H1 (cell line): ENCODE measurements around the gene NOTCH2. TPM values are rescaled to one million over a fixed set of nuclear protein-coding genes. Genes with fewer than 3 reads are reported as not detected.

Experiments used
- CTCF ChIA-PET: fragments of 300-600 bp; sonication (Branson Sonifier 250); formaldehyde crosslinking; loops from one replicate; lab custom pipeline; 2021; ENCODE audit not compliant: partially characterized antibody; lab: Charles Lee
- POLR2A ChIA-PET: fragments of 300-600 bp; sonication (Branson Sonifier 250); formaldehyde crosslinking; loops from one replicate; lab custom pipeline; 2021; ENCODE audit warnings: inconsistent platforms; ENCODE audit not compliant: partially characterized antibody; lab: Charles Lee
- DNase-seq, 2 experiments: peaks; one replicate each; pipeline versions ENCODE4 v3.0.0 to v3.0.0-alpha.2; 2010 to 2022; ENCODE audit warnings: low spot score in 2 of 2, low read depth in 1 of 2, mixed read lengths in 1 of 2
- FAIRE-seq: peaks from 2 replicates; lab custom pipeline; 2011; peaks lifted over from hg19 to GRCh38; lab: Jason Lieb, UNC
- H2AFZ ChIP-seq: 2 replicates; pipeline ENCODE4 v1.8.1; 2012; ENCODE audit warnings: low read length, inconsistent platforms
- H2AK5ac ChIP-seq: 2 replicates; pipeline ENCODE4 v1.6.1; 2013; ENCODE audit warnings: low read depth, low read length
- H2BK120ac ChIP-seq: replicated peaks from 2 replicates; pipeline ENCODE3; 2013; ENCODE audit warnings: low read depth, low read length, inconsistent platforms
- H2BK12ac ChIP-seq: 2 replicates; pipeline ENCODE4 v1.6.1; 2013; ENCODE audit warnings: low read depth, low read length
- H2BK15ac ChIP-seq: 2 replicates; pipeline ENCODE4 v1.6.1; 2013; ENCODE audit warnings: low read length
- H2BK20ac ChIP-seq: 2 replicates; pipeline ENCODE4 v1.6.1; 2013; ENCODE audit warnings: low read length
- H2BK5ac ChIP-seq: 2 replicates; pipeline ENCODE4 v1.6.1; 2013; ENCODE audit warnings: low read depth, low read length
- H3K14ac ChIP-seq: 2 replicates; pipeline ENCODE4 v1.6.1; 2013; ENCODE audit warnings: inconsistent platforms; ENCODE audit not compliant: insufficient read length
- H3K18ac ChIP-seq: 2 replicates; pipeline ENCODE4 v1.6.1; 2013; ENCODE audit warnings: low read length; ENCODE audit errors: extremely low read depth
- H3K23ac ChIP-seq: 2 replicates; pipeline ENCODE4 v1.6.1; 2013; ENCODE audit warnings: inconsistent platforms; ENCODE audit not compliant: insufficient read length
- H3K23me2 ChIP-seq: 2 replicates; pipeline ENCODE4 v1.6.1; 2013; ENCODE audit warnings: low read depth, low read length
- H3K27ac ChIP-seq: 2 replicates; pipeline ENCODE4 v1.6.1; 2011; ENCODE audit warnings: low read depth, low read length, inconsistent platforms
- H3K27me3 ChIP-seq, 4 experiments: replicated peaks in 1 of 4; 1 replicate in 1 of 4; 2 replicates in 3 of 4; pipeline versions ENCODE4 v1.6.1 to v1.8.1; 2011 to 2013; ENCODE audit warnings: low read length in 3 of 4, mild to moderate bottlenecking in 3 of 4, inconsistent platforms in 2 of 4, mixed read lengths in 2 of 4, moderate library complexity in 1 of 4; ENCODE audit not compliant: control insufficient read depth in 3 of 4, insufficient read depth in 3 of 4; ENCODE audit errors: extremely low read depth in 1 of 4
- H3K36me3 ChIP-seq, 4 experiments: 2 replicates each; pipeline versions ENCODE4 v1.6.1 to v1.8.1; 2011 to 2013; ENCODE audit warnings: mild to moderate bottlenecking in 4 of 4, low read length in 3 of 4, moderate library complexity in 2 of 4, control low read depth in 1 of 4, inconsistent platforms in 1 of 4; ENCODE audit not compliant: insufficient read depth in 4 of 4, control insufficient read depth in 2 of 4
- H3K4ac ChIP-seq: replicated peaks from 2 replicates; pipeline ENCODE3; 2013; ENCODE audit warnings: low read length, low read depth, mixed read lengths, inconsistent platforms; ENCODE audit not compliant: insufficient read length
- H3K4me1 ChIP-seq, 4 experiments: replicated peaks in 1 of 4; 1 replicate in 1 of 4; 2 replicates in 3 of 4; pipeline versions ENCODE4 v1.6.1 to v1.8.1; 2011 to 2013; ENCODE audit warnings: low read length in 3 of 4, inconsistent platforms in 2 of 4, mixed read lengths in 1 of 4; ENCODE audit not compliant: insufficient read depth in 4 of 4, control insufficient read depth in 3 of 4
- H3K4me2 ChIP-seq, 2 experiments: 2 replicates each; pipeline versions ENCODE4 v1.6.1 to v1.8.1; 2011 to 2013; ENCODE audit warnings: low read depth in 2 of 2, low read length in 2 of 2, control low read depth in 1 of 2, inconsistent platforms in 1 of 2, mild to moderate bottlenecking in 1 of 2; ENCODE audit not compliant: insufficient read depth in 1 of 2
- H3K4me3 ChIP-seq, 4 experiments: fragments of 200-600, 300-600 bp in 1 of 4; sonication (generic), shearing (Covaris generic), sonication (Bioruptor Twin) in 1 of 4; 2 replicates each; pipeline versions ENCODE4 v1.5.1 to v1.8.1; 2011 to 2016; ENCODE audit warnings: low read length in 4 of 4, low read depth in 3 of 4, control low read depth in 2 of 4, inconsistent platforms in 2 of 4, mild to moderate bottlenecking in 2 of 4, mixed read lengths in 1 of 4, moderate library complexity in 1 of 4; ENCODE audit not compliant: insufficient read depth in 2 of 4; ENCODE audit errors: extremely low read depth in 1 of 4
- H3K56ac ChIP-seq: replicated peaks from 2 replicates; pipeline ENCODE3; 2013; ENCODE audit warnings: low read depth, mild to moderate bottlenecking, mixed read lengths, low read length, inconsistent platforms; ENCODE audit not compliant: insufficient read length
- H3K79me1 ChIP-seq: 2 replicates; pipeline ENCODE4 v1.6.1; 2013; ENCODE audit warnings: low read depth, low read length, control low read depth
- H3K79me2 ChIP-seq, 2 experiments: 2 replicates each; pipeline versions ENCODE4 v1.6.1 to v1.8.1; 2012 to 2013; ENCODE audit warnings: low read length in 2 of 2, mild to moderate bottlenecking in 2 of 2, inconsistent platforms in 1 of 2; ENCODE audit not compliant: insufficient read depth in 2 of 2, control insufficient read depth in 1 of 2
- H3K9ac ChIP-seq, 4 experiments: replicated peaks in 1 of 4; 1 replicate in 1 of 4; 2 replicates in 3 of 4; pipeline versions ENCODE4 v1.6.1 to v1.8.1; 2011 to 2013; ENCODE audit warnings: low read depth in 3 of 4, low read length in 3 of 4, control low read depth in 2 of 4, mild to moderate bottlenecking in 2 of 4, moderate library complexity in 2 of 4, inconsistent platforms in 1 of 4; ENCODE audit errors: extremely low read depth in 1 of 4
- H3K9me3 ChIP-seq, 2 experiments: 2 replicates each; pipeline versions ENCODE4 v1.6.1 to v1.8.1; 2012 to 2013; ENCODE audit warnings: mild to moderate bottlenecking in 2 of 2, moderate library complexity in 2 of 2, control low read depth in 1 of 2, inconsistent platforms in 1 of 2, low read depth in 1 of 2, low read length in 1 of 2, mixed read lengths in 1 of 2; ENCODE audit not compliant: insufficient read depth in 2 of 2
- H4K20me1 ChIP-seq, 2 experiments: replicated peaks in 1 of 2; 2 replicates each; pipeline versions ENCODE3 to v1.8.1; 2011 to 2013; ENCODE audit warnings: inconsistent platforms in 2 of 2, low read length in 2 of 2, mild to moderate bottlenecking in 1 of 2; ENCODE audit not compliant: insufficient read depth in 2 of 2, control insufficient read depth in 1 of 2
- H4K5ac ChIP-seq: 2 replicates; pipeline ENCODE4 v1.6.1; 2013; ENCODE audit warnings: low read length, low read depth, mixed read lengths, inconsistent platforms; ENCODE audit not compliant: insufficient read length
- H4K8ac ChIP-seq: 2 replicates; pipeline ENCODE4 v1.8.0; 2013; ENCODE audit warnings: mild to moderate bottlenecking, moderate library complexity, low read length, inconsistent platforms; ENCODE audit not compliant: insufficient read depth; ENCODE audit errors: extremely low read depth
- H4K91ac ChIP-seq: replicated peaks from 2 replicates; pipeline ENCODE3; 2013; ENCODE audit warnings: low read length, mixed read lengths, inconsistent platforms; ENCODE audit not compliant: insufficient read length
- BRCA1 ChIP-seq: IDR thresholded peaks from 2 replicates; pipeline ENCODE4 v1.6.1; 2012; ENCODE audit warnings: low read depth, low read length, improper control_type of control experiment
- CHD2 ChIP-seq: IDR thresholded peaks from 2 replicates; pipeline ENCODE4 v1.6.1; 2012; ENCODE audit warnings: low read length, improper control_type of control experiment
- KDM4A ChIP-seq: IDR thresholded peaks from one replicate; pipeline ENCODE4 v1.7.1; 2012; ENCODE audit warnings: low read depth, mild to moderate bottlenecking, moderate library complexity, low read length, inconsistent platforms; ENCODE audit not compliant: severe bottlenecking
- YY1 ChIP-seq: IDR thresholded peaks from 2 replicates; pipeline ENCODE4 v1.6.1; 2011; ENCODE audit warnings: low read depth, mild to moderate bottlenecking, low read length
- WGBS, 2 experiments: shearing (Covaris generic) in 1 of 2; methylation state at CpG; one replicate each; pipeline versions ENCODE4 v1.1.6 to v1.1.7; 2013 to 2015; ENCODE audit warnings: low lambda C conversion rate in 2 of 2, mixed read lengths in 2 of 2, inconsistent platforms in 1 of 2, low coverage in 1 of 2, missing lambda C conversion rate in 1 of 2; ENCODE audit not compliant: insufficient replicate concordance in 2 of 2, insufficient coverage in 1 of 2, insufficient read length in 1 of 2; ENCODE audit errors: extremely low coverage in 1 of 2, missing lambda C conversion rate in 1 of 2; 5-methylcytosine and 5-hydroxymethylcytosine counted together
- polyA plus RNA-seq, 7 experiments: library from polyadenylated mRNA; depleted of rRNA in 3 of 7; stranded (reverse) in 5 of 7; unstranded in 2 of 7; fragments of >200 nt in 5 of 7; fragments of 200-250 nt in 2 of 7; gene quantifications; 1 replicate in 5 of 7; 2 replicates in 1 of 7; 4 replicates in 1 of 7; pipeline versions ENCODE4 v1.2.1 to v1.2.3, GENCODE V29; 2011 to 2013; ENCODE audit warnings: missing spikeins in 2 of 7, mixed read lengths in 2 of 7
- total RNA-seq: library from RNA; stranded (reverse); fragmentation: NEBNext Ultra II Directional; extraction: Animal tissue kit (Norgen Biotek cat#: 25700); gene quantifications from 2 replicates; pipeline ENCODE4 v1.2.1, GENCODE V29; 2021
- TF ChIP-seq, protein P1 (sequence below): IDR thresholded peaks from 2 replicates; pipeline ENCODE4 v1.6.1; 2012; ENCODE audit warnings: inconsistent platforms
- TF ChIP-seq, protein P2 (sequence below): IDR thresholded peaks from 2 replicates; pipeline ENCODE4 v1.6.1; 2011; ENCODE audit warnings: low read length, improper control_type of control experiment

The NOTCH2 gene
- total and polyA plus RNA-seq, 2 of the 8 experiments (the other 6 are each of a cell fraction or from before 2014, with no cell fraction given), result 17.7 to 63.0 TPM

GRCh38 chr1:119917304-119918055 lies 152.0 kb downstream of the NOTCH2 start:
- no peak for FAIRE-seq

More at GRCh38 chr1:119917304-119918055, 152.0 kb downstream of the NOTCH2 start:
- TF ChIP-seq, protein P1, sequence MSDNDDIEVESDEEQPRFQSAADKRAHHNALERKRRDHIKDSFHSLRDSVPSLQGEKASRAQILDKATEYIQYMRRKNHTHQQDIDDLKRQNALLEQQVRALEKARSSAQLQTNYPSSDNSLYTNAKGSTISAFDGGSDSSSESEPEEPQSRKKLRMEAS, result no peak
- TF ChIP-seq KDM4A (no peak), BRCA1 (no peak), CHD2 (no peak), YY1 (no peak)
- TF ChIP-seq, protein P2, sequence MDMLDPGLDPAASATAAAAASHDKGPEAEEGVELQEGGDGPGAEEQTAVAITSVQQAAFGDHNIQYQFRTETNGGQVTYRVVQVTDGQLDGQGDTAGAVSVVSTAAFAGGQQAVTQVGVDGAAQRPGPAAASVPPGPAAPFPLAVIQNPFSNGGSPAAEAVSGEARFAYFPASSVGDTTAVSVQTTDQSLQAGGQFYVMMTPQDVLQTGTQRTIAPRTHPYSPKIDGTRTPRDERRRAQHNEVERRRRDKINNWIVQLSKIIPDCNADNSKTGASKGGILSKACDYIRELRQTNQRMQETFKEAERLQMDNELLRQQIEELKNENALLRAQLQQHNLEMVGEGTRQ, result no peak
- H3K27ac ChIP-seq, result no peak overlapping the region
- no peaks in the 10 kb centered on the region for H3K27me3 ChIP-seq
- H3K14ac ChIP-seq, result no peak overlapping the region
- no peak overlapping the region for H4K5ac ChIP-seq
- no peaks in the 10 kb centered on the region for H3K4me1 ChIP-seq
- no peak overlapping the region for H2AK5ac ChIP-seq
- no peak overlapping the region for H3K4me3 ChIP-seq
- H3K23me2 ChIP-seq, result no peaks in the 10 kb centered on the region
- H3K56ac ChIP-seq, result no peak overlapping the region
- H3K9ac ChIP-seq, result no peak overlapping the region
- no peak overlapping the region for H3K18ac ChIP-seq
- H3K36me3 ChIP-seq, result peaks cover 8 to 41% (median 22%) of the 10 kb centered on the region in 4 experiments; a peak in 7 of 8 replicates
- H3K4me2 ChIP-seq, result no peak overlapping the region
- H3K9me3 ChIP-seq, result no peaks in the 10 kb centered on the region
- ChIA-PET POLR2A (no interaction called here), CTCF (interaction anchor here (1.0 to 1.4 kb wide), 4 partner anchors 11 to 33 kb away, joined by 3 to 5 read pairs (median 4); no protein-coding TSS in a partner anchor)
- H3K23ac ChIP-seq, result no peak overlapping the region
- no peaks in the 10 kb centered on the region for H4K20me1 ChIP-seq
- H3K79me2 ChIP-seq, result no peaks in the 10 kb centered on the region
- H2AFZ ChIP-seq, result no peak overlapping the region
- no peak for DNase-seq
- H4K91ac ChIP-seq, result no peak overlapping the region
- 92% methylated on average over 5 of the region's 5 CpGs; no CpG with 5 or more reads in 1 of the 2 experiments for WGBS, 2 experiments
- H2BK20ac ChIP-seq, result no peak overlapping the region
- H2BK5ac ChIP-seq, result no peak overlapping the region
- H4K8ac ChIP-seq, result no peak overlapping the region
- H2BK15ac ChIP-seq, result no peak overlapping the region
- H3K79me1 ChIP-seq, result no peaks in the 10 kb centered on the region
- H3K4ac ChIP-seq, result no peak overlapping the region
- no peak overlapping the region for H2BK12ac ChIP-seq
- H2BK120ac ChIP-seq, result no peak overlapping the region
